Stimulated activated CD4-positive, alpha-beta T cell treated with anti-CD3 and anti-CD28 coated beads, Interleukin-4, amount 100 ng/mL, for 24 hours (primary cell): ENCODE results near the gene NUP133.
"Not testable (repeated sequence)": the region's sequence is repeated elsewhere in the genome, so short reads cannot be mapped to it uniquely, and the experiment has no call there.

ENCODE experiments used
- DNase-seq: peaks from one replicate; pipeline ENCODE4 v3.0.0-alpha.2; 2020

NUP133 gene

GRCh38 chr1:229411434-229412055, 96.6 kb downstream of the NUP133 start:
- no peak for DNase-seq

GRCh38 chr1:229410692-229411433, 97.3 kb downstream of the NUP133 start:
- peak; percentile 22 for DNase-seq

GRCh38 chr1:229410370-229410691, 97.8 kb downstream of the NUP133 start:
- DNase-seq = no peak

GRCh38 chr1:229409616-229410369, 98.3 kb downstream of the NUP133 start:
- no peak for DNase-seq

- DNase-seq = no peak
Observed at GRCh38 chr1:229408458-229409037, 99.6 kb downstream of the NUP133 start.

GRCh38 chr1:229407206-229408026, 100.7 kb downstream of the NUP133 start:
- DNase-seq = no peak

GRCh38 chr1:229406798-229407197, 101.3 kb downstream of the NUP133 start:
- no peak for DNase-seq

GRCh38 chr1:229403573-229403972, 104.6 kb downstream of the NUP133 start:
- DNase-seq = no peak

- no peak for DNase-seq
Observed at GRCh38 chr1:229402993-229403392, 105.1 kb downstream of the NUP133 start.

GRCh38 chr1:229402329-229402728, 105.8 kb downstream of the NUP133 start:
- not testable (repeated sequence) for DNase-seq

- no peak for DNase-seq
Observed at GRCh38 chr1:229397762-229398161, 110.4 kb downstream of the NUP133 start.

GRCh38 chr1:229396585-229397206, 111.4 kb downstream of the NUP133 start:
- no peak for DNase-seq

- DNase-seq = not testable (repeated sequence)
Observed at GRCh38 chr1:229394517-229394916, 113.6 kb downstream of the NUP133 start.

- DNase-seq = no peak
Observed at GRCh38 chr1:229392936-229393335, 115.2 kb downstream of the NUP133 start.
